HG02798 (cell line): Measurements from ENCODE around the gene OR13H1.
"Not testable (repeated sequence)": the region's sequence is repeated elsewhere in the genome, so short reads cannot be mapped to it uniquely, and the experiment has no call there.

Source experiments
- ATAC-seq: cut with Tn5 transposase; IDR thresholded peaks from one replicate; pipeline ENCODE4 v1.9.1; 2021; ENCODE audit warnings: mild to moderate bottlenecking; ENCODE audit not compliant: unreplicated experiment, poor library complexity

Gene OR13H1

GRCh38 chrX:131543774-131544173, at the start of gene OR13H1:
OR13H1 (plus strand) TSS chrX:131544074; CDS start chrX:131544074, 0 bp downstream.
- ATAC-seq: no peak

- not testable (repeated sequence) for ATAC-seq
These were observed 42.3 kb upstream of the OR13H1 start for GRCh38 chrX:131501556-131501955.

GRCh38 chrX:131513159-131513914, 30.5 kb upstream of the OR13H1 start:
- no peak for ATAC-seq

- no peak for ATAC-seq
These were observed 22.1 kb upstream of the OR13H1 start for GRCh38 chrX:131521824-131522223.

GRCh38 chrX:131544218-131544617, 344 bp downstream of the OR13H1 start:
- ATAC-seq: no peak

- ATAC-seq: no peak
These were observed 5.1 kb downstream of the OR13H1 start for GRCh38 chrX:131549011-131549410.

- ATAC-seq: not testable (repeated sequence)
These were observed 8.6 kb downstream of the OR13H1 start for GRCh38 chrX:131552453-131552852.

GRCh38 chrX:131558562-131558961, 14.7 kb downstream of the OR13H1 start:
- no peak for ATAC-seq

- no peak for ATAC-seq
These were observed 20.8 kb downstream of the OR13H1 start for GRCh38 chrX:131564553-131565229.

GRCh38 chrX:131565909-131566308, 22.0 kb downstream of the OR13H1 start:
- no peak for ATAC-seq

- ATAC-seq: no peak
These were observed 27.5 kb downstream of the OR13H1 start for GRCh38 chrX:131571348-131571747.

- ATAC-seq: no peak
These were observed 28.6 kb downstream of the OR13H1 start for GRCh38 chrX:131572372-131573014.

- ATAC-seq: no peak
These were observed 33.5 kb downstream of the OR13H1 start for GRCh38 chrX:131577413-131577812.

GRCh38 chrX:131577999-131578734, 34.3 kb downstream of the OR13H1 start:
- no peak for ATAC-seq

- ATAC-seq: not testable (repeated sequence)
These were observed 35.0 kb downstream of the OR13H1 start for GRCh38 chrX:131578735-131579367.

GRCh38 chrX:131588995-131589394, 45.1 kb downstream of the OR13H1 start:
- ATAC-seq: no peak
